Activated CD4-positive, CD25-positive, alpha-beta regulatory T cell treated with anti-CD3 and anti-CD28 coated beads, Interleukin-2, amount 50 U/mL, for 72 hours (primary cell): ENCODE results near the gene NTS.

Source experiments
- DNase-seq: peaks from one replicate; pipeline ENCODE4 v3.0.0; 2021

Gene NTS

DNA sequence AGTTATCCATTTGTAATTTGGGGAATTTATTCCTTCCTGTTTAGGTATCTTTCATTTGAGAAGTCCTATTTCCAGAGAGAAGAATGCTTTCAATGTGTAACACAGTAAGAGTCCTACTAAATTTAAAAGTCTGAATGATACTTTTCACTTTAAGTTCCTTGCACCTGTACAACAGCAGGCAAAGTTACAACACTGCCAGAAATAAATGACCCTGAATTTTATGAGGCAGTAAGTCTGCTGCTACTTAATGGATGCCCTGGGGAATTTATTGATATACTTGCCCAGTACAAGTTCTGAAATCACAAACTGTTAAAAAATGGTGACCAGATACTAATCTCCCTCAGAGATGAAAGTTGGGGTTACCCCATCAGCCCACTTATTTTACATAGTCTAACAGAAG lies 53.1 kb downstream of the NTS start:
- DNase-seq: no peak
